SK-N-MC (cell line): ENCODE results near the gene RUVBL1.

Experiments used
- DNase-seq: peaks from one replicate; pipeline ENCODE4 v3.0.0-alpha.2; 2011; ENCODE audit warnings: low read depth, low spot score
- H3K27ac ChIP-seq: fragments of 200-600 bp; sonication (generic); 2 replicates; pipeline ENCODE4 v1.5.1; 2016; ENCODE audit warnings: mixed run types
- H3K36me3 ChIP-seq: fragments of 200-600 bp; sonication (generic); 2 replicates; pipeline ENCODE4 v1.6.1; 2017; ENCODE audit warnings: antibody characterized with exemption, low read length, mixed read lengths; ENCODE audit not compliant: insufficient read depth
- H3K4me3 ChIP-seq: fragments of 200-600 bp; sonication (generic); 2 replicates; pipeline ENCODE4 v1.5.1; 2016
- H3K9ac ChIP-seq: fragments of 200-600 bp; sonication (generic); 2 replicates; pipeline ENCODE4 v1.8.0; 2017; ENCODE audit warnings: mixed run types, mixed read lengths; ENCODE audit not compliant: insufficient read length
- H3K9me3 ChIP-seq: fragments of 200-600 bp; sonication (generic); 2 replicates; pipeline ENCODE4 v1.6.1; 2017; ENCODE audit warnings: low read depth, mild to moderate bottlenecking, antibody characterized with exemption, low read length, moderate library complexity, mixed read lengths
- EZH2 ChIP-seq: fragments of 200-600 bp; sonication (generic); IDR thresholded peaks from one replicate; pipeline ENCODE4 v1.6.1; 2017; ENCODE audit warnings: antibody characterized with exemption
- FOXP2 ChIP-seq: optimal IDR thresholded peaks from 2 replicates; pipeline ENCODE3; 2011; ENCODE audit warnings: mild to moderate bottlenecking, moderate library complexity; ENCODE audit not compliant: insufficient read depth; ENCODE audit errors: extremely low read length, control extremely low read depth
- POLR2AphosphoS5 ChIP-seq: IDR thresholded peaks from 2 replicates; pipeline ENCODE4 v1.6.1; 2012; ENCODE audit warnings: mild to moderate bottlenecking, low read depth, low read length, borderline replicate concordance

Gene RUVBL1

GRCh38 chr3:128123538-128124368 is at the start of gene RUVBL1:
Gene RUVBL1 (minus strand): TSS chr3:128123812. CDS start chr3:128123724, 88 bp downstream.
- peak; percentile 93 for DNase-seq
- H3K36me3 ChIP-seq = peaks cover 17% of the 10 kb centered on the region

GRCh38 chr3:128173200-128173599 is 49.6 kb upstream of the RUVBL1 start:
- Histone ChIP-seq H3K4me3 (no peak overlapping the region), H3K9me3 (no peaks in the 10 kb centered on the region), H3K36me3 (no peaks in the 10 kb centered on the region), H3K27ac (no peak overlapping the region), H3K9ac (no peak overlapping the region)
- DNase-seq = no peak
- TF ChIP-seq FOXP2 = no peak
- no peak for TF ChIP-seq POLR2AphosphoS5
- TF ChIP-seq EZH2 = no peak

More at GRCh38 chr3:128123538-128124368, at the start of gene RUVBL1:
- peak; percentile 95 for TF ChIP-seq POLR2AphosphoS5
- TF ChIP-seq EZH2 = no peak
- peak; percentile 85 for TF ChIP-seq FOXP2
- Histone ChIP-seq H3K9ac (peak within 1 kb of the TSS; percentile 98), H3K9me3 (no peaks in the 10 kb centered on the region), H3K27ac (peak within 1 kb of the TSS; percentile 89), H3K4me3 (peak within 1 kb of the TSS; percentile 98)

- Histone ChIP-seq H3K9ac (peak overlapping the region; percentile 13), H3K4me3 (no peak overlapping the region), H3K9me3 (no peaks in the 10 kb centered on the region), H3K27ac (no peak overlapping the region), H3K36me3 (no peaks in the 10 kb centered on the region)
- peak; percentile 11 for TF ChIP-seq FOXP2
- TF ChIP-seq POLR2AphosphoS5 = no peak
- TF ChIP-seq EZH2 = no peak
- no peak for DNase-seq
These were observed 47.4 kb upstream of the RUVBL1 start for GRCh38 chr3:128170866-128171516.

- Histone ChIP-seq H3K9me3 (no peaks in the 10 kb centered on the region), H3K27ac (no peak overlapping the region), H3K9ac (no peak overlapping the region), H3K36me3 (no peaks in the 10 kb centered on the region), H3K4me3 (no peak overlapping the region)
- no peak for TF ChIP-seq FOXP2
- no peak for TF ChIP-seq EZH2
- TF ChIP-seq POLR2AphosphoS5 = no peak
- no peak for DNase-seq
These were observed 45.2 kb upstream of the RUVBL1 start for GRCh38 chr3:128168836-128169235.

GRCh38 chr3:128167973-128168674 is 44.5 kb upstream of the RUVBL1 start:
- TF ChIP-seq POLR2AphosphoS5 = no peak
- no peak for TF ChIP-seq EZH2
- no peak for TF ChIP-seq FOXP2
- H3K27ac ChIP-seq = no peak overlapping the region
- DNase-seq = no peak
- H3K9ac ChIP-seq = peak overlapping the region; percentile 32
- no peaks in the 10 kb centered on the region for H3K36me3 ChIP-seq
- no peak overlapping the region for H3K4me3 ChIP-seq
- no peaks in the 10 kb centered on the region for H3K9me3 ChIP-seq

GRCh38 chr3:128167646-128167972 is 44.0 kb upstream of the RUVBL1 start:
- no peaks in the 10 kb centered on the region for H3K36me3 ChIP-seq
- H3K4me3 ChIP-seq = no peak overlapping the region
- H3K9me3 ChIP-seq = no peaks in the 10 kb centered on the region
- H3K27ac ChIP-seq = no peak overlapping the region
- peak overlapping the region; percentile 32 for H3K9ac ChIP-seq
- TF ChIP-seq FOXP2 = no peak
- DNase-seq = no peak

- Histone ChIP-seq H3K27ac (no peak overlapping the region), H3K4me3 (no peak overlapping the region), H3K9me3 (no peaks in the 10 kb centered on the region), H3K36me3 (no peaks in the 10 kb centered on the region), H3K9ac (no peak overlapping the region)
- DNase-seq = no peak
- no peak for TF ChIP-seq POLR2AphosphoS5
- no peak for TF ChIP-seq EZH2
- TF ChIP-seq FOXP2 = no peak
These were observed 43.4 kb upstream of the RUVBL1 start for GRCh38 chr3:128166971-128167453.

GRCh38 chr3:128163432-128163831 is 39.8 kb upstream of the RUVBL1 start:
- Histone ChIP-seq H3K36me3 (peaks cover 2% of the 10 kb centered on the region), H3K27ac (no peak overlapping the region), H3K9me3 (no peaks in the 10 kb centered on the region), H3K4me3 (no peak overlapping the region), H3K9ac (no peak overlapping the region)
- TF ChIP-seq EZH2 (no peak), FOXP2 (no peak), POLR2AphosphoS5 (no peak)
- no peak for DNase-seq
